GM18951 (cell line): ENCODE measurements around the gene THBS1.

Experiments
- POLR2A ChIP-seq: IDR thresholded peaks from 4 replicates; pipeline ENCODE4 v1.6.1; 2011; ENCODE audit warnings: mild to moderate bottlenecking; ENCODE audit not compliant: insufficient read length, insufficient read depth; ENCODE audit errors: extremely low read depth
- in situ Hi-C: fragments of 300-500 bp; cut with MboI; formaldehyde crosslinking; loops from one replicate; pipeline ENCODE4 v1.12.0; 2022; ENCODE audit warnings: low sequenced_read_pairs, mixed read lengths, inconsistent platforms; ENCODE audit not compliant: unreplicated experiment

Gene THBS1

DNA sequence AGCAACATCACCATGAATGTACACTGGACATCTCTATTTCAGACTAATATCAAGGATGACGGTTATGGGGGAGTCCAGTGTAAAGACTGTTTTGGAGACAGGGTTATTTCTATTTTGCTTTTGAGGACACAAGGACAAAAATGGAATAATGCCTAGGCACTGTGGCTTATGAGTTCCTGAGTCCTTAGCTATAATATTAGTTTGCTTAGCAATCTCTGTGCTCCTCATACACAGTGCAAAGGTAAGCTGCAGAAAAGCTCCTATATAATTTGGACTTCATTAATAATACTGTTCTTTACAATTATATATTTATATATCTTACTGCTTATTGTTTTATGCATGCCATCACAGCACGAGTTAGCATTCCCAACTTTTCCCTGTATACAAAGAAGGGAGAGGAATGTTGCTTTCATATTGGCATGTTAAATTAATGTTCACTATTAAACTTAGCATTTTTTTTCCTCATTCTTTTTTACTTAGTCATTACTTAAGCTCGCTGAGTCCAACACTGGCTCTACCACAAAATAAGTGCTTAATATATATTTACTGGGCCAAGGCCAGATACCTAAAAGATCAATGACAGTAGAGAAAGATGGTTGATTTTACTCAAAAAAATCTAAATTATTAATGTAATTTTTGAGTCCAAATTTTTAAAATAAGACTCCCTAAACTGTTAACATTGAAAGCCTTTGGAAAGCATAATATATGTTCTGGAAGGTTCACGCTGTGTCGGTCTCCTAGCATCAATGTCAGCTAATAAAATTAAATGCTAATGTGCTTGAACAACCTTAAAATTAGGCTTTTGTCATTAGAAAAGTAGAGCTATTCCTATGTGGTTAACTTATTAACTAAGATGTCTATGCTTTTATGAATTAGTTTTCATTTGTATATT is 13.8 kb downstream of the THBS1 start:
- TF ChIP-seq POLR2A, result no peak
- in situ Hi-C loops, result loop anchor here (25.0 kb wide), 2 partner anchors 782 to 882 kb away; no protein-coding TSS in a partner anchor

DNA sequence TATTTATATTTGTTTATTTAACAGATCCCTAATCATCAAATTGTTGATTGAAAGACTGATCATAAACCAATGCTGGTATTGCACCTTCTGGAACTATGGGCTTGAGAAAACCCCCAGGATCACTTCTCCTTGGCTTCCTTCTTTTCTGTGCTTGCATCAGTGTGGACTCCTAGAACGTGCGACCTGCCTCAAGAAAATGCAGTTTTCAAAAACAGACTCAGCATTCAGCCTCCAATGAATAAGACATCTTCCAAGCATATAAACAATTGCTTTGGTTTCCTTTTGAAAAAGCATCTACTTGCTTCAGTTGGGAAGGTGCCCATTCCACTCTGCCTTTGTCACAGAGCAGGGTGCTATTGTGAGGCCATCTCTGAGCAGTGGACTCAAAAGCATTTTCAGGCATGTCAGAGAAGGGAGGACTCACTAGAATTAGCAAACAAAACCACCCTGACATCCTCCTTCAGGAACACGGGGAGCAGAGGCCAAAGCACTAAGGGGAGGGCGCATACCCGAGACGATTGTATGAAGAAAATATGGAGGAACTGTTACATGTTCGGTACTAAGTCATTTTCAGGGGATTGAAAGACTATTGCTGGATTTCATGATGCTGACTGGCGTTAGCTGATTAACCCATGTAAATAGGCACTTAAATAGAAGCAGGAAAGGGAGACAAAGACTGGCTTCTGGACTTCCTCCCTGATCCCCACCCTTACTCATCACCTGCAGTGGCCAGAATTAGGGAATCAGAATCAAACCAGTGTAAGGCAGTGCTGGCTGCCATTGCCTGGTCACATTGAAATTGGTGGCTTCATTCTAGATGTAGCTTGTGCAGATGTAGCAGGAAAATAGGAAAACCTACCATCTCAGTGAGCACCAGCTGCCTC is 14.7 kb downstream of the THBS1 start:
- in situ Hi-C loops, result loop anchor here (25.0 kb wide), 2 partner anchors 783 to 883 kb away; no protein-coding TSS in a partner anchor
- TF ChIP-seq POLR2A, result no peak

DNA sequence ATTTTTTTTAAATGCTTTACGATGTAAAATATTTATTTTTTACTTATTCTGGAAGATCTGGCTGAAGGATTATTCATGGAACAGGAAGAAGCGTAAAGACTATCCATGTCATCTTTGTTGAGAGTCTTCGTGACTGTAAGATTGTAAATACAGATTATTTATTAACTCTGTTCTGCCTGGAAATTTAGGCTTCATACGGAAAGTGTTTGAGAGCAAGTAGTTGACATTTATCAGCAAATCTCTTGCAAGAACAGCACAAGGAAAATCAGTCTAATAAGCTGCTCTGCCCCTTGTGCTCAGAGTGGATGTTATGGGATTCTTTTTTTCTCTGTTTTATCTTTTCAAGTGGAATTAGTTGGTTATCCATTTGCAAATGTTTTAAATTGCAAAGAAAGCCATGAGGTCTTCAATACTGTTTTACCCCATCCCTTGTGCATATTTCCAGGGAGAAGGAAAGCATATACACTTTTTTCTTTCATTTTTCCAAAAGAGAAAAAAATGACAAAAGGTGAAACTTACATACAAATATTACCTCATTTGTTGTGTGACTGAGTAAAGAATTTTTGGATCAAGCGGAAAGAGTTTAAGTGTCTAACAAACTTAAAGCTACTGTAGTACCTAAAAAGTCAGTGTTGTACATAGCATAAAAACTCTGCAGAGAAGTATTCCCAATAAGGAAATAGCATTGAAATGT is 15.6 kb downstream of the THBS1 start:
- in situ Hi-C loops, result loop anchor here (25.0 kb wide), 2 partner anchors 784 to 884 kb away; no protein-coding TSS in a partner anchor

DNA sequence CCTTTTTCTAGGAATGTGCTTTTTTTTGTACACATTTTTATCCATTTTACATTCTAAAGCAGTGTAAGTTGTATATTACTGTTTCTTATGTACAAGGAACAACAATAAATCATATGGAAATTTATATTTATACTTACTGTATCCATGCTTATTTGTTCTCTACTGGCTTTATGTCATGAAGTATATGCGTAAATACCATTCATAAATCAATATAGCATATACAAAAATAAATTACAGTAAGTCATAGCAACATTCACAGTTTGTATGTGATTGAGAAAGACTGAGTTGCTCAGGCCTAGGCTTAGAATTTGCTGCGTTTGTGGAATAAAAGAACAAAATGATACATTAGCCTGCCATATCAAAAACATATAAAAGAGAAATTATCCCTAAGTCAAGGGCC is 16.5 kb downstream of the THBS1 start:
- TF ChIP-seq POLR2A, result no peak
- in situ Hi-C loops, result loop anchor here (25.0 kb wide), 2 partner anchors 785 to 885 kb away; no protein-coding TSS in a partner anchor

More for the DNA sequence above, 15.6 kb downstream of the THBS1 start:
- no peak for TF ChIP-seq POLR2A

DNA sequence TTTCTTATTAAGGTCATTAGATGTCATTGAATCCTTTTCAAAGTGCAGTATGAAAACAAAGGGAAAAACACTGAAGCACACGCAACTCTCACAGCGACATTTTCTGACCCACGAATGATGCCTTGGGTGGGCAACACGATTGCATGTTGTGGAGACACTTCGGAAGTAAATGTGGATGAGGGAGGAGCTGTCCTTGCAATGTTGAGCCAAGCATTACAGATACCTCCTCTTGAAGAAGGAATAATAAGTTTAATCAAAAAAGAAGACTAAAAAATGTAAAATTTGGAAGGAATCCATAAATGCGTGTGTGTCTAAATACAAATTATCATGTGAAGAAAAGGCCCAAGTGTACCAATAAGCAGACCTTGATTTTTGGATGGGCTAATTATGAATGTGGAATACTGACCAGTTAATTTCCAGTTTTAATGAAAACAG is 16.9 kb downstream of the THBS1 start:
- in situ Hi-C loops, result loop anchor here (25.0 kb wide), 2 partner anchors 785 to 885 kb away; no protein-coding TSS in a partner anchor
- no peak for TF ChIP-seq POLR2A

DNA sequence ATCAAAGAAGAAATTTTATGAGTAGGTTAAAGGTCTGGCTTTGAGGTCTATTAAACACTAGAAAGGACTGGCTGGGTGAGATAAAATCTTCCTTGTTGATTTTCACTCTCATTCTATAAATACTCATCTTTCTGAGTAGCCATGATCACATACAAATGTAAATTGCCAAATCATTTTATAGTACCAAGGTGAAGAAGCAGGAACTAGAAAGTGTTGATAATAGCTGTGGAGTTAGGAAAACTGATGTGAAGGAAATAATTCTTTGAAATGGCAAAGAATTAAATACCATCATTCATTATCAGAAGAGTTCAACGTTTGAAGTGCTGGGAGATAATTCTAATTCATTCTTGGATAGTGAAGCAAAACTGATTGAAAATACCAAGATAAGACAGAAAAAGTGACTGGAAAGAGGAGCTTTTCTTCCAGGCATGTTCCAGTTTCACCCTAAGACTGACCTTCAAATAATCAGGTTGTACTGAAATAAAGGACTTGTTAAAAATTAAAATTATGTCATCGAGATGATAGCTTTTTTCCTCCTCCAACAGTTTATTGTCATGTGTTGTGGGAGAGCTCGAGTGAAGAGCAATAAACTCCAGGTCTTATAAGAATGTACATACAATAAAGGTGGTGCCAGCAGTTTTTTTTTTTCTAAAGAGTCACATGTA is 17.4 kb downstream of the THBS1 start:
- no peak for TF ChIP-seq POLR2A
- in situ Hi-C loops, result loop anchor here (25.0 kb wide), 2 partner anchors 786 to 886 kb away; no protein-coding TSS in a partner anchor

DNA sequence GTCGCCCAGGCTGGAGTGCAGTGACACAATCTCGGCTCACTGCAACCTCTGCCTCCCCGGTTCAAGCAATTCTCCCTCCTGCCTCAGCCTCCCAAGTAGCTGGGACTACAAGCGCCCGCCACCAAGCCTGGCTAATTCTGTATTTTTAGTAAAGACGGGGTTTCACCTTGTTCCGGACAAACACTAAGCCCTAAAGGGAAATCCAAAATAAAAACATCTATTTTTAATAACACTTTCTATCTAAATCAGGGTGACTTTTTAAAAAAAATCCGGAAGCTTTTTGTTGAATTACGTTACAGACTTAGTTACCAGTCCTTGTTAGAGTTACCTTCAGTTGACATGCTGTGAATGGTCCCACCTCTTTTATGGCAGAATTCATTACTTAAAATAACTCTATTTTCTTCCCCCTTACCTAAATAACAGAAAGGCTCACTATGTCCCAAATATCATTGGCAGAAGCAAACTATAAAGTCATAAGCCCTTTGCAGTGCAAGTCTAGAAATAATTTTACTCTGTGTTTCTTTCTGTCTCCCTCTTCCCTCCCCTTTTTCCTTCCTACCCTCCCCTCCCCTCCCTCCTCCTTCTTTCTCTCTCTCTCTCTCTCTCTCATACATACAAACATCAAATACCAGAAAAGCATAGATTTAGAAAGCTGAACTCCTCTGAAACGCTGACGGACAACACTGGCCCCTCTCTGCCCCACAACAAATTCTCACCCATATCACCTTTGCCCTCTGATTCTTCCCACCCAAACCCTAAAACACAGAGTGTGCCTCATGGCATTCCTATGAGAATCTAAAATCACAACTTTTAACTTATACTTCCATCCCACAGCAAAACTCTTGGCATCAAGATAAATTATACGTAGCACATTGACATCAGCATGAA is 18.3 kb downstream of the THBS1 start:
- in situ Hi-C loops, result loop anchor here (25.0 kb wide), 2 partner anchors 787 to 887 kb away; no protein-coding TSS in a partner anchor
- TF ChIP-seq POLR2A, result no peak

DNA sequence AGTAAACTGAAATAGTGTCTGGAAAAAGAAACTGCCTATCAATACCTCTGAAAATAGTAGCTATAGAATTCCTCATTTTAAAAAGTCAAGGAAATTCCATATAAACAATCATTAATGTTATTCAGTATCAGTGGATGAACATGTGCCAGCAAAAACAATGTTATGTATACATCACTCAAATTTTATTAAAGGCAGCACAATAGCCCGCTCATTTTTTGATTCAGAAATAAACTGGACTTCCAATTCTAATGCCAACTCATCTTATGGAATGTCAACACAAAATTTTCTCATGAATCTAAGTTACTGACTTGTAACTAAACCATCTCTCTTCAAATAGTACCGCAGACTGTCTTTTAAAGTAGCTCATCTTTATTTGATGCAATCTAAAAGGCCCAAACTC is 19.0 kb downstream of the THBS1 start:
- no peak for TF ChIP-seq POLR2A

DNA sequence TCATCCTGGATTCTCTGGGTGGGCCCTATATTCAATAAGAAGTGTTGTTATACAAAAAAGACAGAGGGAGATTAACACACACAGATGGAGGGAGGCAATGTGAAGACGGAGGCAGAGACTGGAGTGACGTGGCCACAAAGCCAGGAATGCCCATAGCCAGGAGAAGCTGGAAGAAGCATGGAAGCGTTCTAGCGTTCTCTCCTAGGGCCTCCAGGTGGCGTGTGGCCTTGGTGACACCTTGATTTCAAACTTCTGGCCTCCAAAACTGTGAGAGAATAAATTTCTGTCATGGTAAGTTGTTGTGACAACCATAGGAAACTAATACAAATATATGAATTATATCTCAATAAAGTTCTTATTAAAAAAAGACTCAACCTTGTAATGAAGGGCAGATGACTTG is 21.3 kb downstream of the THBS1 start:
- in situ Hi-C loops, result no loop called here

More for the DNA sequence above, 19.0 kb downstream of the THBS1 start:
- in situ Hi-C loops, result loop anchor here (25.0 kb wide), 2 partner anchors 788 to 888 kb away; no protein-coding TSS in a partner anchor

DNA sequence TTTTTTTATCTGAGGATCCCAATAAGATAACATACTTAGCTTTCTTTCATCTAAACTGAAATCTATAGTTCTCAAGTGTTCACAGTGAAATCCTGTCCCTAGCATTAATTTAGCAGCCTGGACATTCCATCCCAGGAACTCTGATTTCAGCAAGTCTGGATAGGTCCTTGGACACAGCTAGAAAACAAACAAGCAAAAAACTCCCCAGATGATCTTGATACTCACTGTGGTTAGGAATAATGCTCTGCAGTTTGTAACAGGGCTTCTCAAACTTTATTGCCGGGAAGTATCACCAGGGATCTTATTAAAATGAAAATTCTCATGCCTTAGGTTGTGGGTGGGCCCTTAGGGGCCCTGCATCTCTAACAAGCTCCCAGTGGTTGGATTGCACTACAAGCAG is 24.3 kb downstream of the THBS1 start:
- in situ Hi-C loops, result no loop called here
- TF ChIP-seq POLR2A, result no peak

More for the DNA sequence above, 21.3 kb downstream of the THBS1 start:
- no peak for TF ChIP-seq POLR2A

DNA sequence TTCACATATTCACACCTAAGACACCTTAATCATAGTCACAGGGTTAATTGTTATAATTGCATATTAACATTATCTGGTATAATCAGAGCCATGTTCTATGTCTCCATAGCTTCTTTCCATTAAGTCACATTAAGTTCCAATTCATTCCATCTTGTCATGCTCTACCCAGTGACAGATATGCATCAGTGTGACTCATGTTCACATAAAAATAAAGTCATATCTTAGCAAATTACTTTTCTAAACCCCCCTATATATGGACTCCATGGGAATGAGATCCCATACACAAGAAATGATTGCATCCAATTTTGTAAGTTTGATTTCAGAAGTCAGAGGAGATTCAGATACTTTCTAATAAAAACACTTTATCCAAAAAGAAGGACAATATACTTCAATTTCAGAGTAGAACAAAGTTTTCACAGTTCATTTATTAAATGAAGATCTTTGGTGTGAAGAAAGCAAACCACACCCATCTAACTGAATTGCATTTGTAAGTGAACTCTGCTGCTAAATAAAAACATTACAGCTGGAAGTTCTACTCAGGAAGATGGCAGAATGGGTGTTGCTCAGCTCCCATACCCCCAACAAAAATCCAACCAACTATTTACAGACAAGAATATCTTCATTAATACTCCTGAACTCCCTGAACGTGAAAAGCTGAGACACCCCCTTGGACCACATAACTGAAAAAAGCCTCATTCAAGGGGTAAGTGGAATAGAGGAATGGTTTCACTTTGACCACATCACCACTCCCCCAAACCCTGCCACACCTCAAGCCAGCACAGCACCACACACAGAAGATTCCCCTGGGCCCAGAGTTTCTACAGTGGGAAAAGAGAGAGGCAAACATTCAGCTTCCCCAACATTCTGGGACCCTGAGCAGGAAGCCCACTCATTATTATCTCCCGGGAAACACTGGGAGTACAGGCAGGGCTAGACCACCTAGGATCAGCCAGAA is 27.6 kb downstream of the THBS1 start:
- in situ Hi-C loops, result no loop called here
- no peak for TF ChIP-seq POLR2A
